HG03066 (cell line): ENCODE measurements around the gene CMKLR1.

Source experiments
- ATAC-seq: cut with Tn5 transposase; IDR thresholded peaks from one replicate; pipeline ENCODE4 v1.9.1; 2021; ENCODE audit warnings: low read depth; ENCODE audit not compliant: unreplicated experiment

The CMKLR1 gene

DNA sequence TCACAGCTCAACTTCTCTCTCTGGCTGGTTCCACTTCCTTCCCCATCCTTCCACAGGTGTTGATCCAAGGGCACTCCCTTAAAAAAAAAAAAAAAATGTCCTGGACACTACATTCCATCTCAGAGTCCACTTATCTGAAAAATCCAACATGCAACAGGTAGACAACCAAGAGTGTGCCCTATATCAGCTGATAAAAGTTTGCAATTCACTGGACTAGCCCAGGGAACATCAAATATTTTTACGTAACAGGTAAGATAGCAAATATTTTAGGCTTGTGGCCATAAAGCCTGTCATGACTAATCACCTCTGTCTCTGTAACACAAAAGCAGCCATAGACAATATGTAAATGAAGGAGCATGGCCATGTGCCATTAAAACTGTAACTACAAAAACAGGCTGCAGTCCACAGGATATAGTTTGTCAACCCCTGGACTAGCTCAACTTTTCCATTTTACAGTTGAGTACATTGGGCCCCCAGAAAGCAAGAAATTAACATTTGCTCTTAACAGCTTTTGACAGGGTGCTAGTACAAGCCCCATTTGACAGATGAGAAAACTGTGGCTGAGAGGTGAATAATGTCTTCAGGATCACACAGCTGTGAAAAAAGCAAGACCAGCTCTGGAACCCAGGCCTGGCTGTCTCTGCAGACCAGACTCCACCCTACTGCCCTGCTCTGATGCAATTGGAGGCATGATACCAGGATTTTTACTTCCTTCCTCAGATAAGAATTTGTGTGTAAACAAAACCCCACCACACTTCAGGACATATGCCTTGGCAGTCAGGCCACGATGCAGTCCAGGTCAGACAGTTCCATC is 68.9 kb downstream of the CMKLR1 start:
- ATAC-seq: no peak

GRCh38 chr12:108269224-108269623 is 69.9 kb downstream of the CMKLR1 start:
- no peak for ATAC-seq

- ATAC-seq: no peak
Measured at GRCh38 chr12:108268397-108268796, 70.7 kb downstream of the CMKLR1 start.

DNA sequence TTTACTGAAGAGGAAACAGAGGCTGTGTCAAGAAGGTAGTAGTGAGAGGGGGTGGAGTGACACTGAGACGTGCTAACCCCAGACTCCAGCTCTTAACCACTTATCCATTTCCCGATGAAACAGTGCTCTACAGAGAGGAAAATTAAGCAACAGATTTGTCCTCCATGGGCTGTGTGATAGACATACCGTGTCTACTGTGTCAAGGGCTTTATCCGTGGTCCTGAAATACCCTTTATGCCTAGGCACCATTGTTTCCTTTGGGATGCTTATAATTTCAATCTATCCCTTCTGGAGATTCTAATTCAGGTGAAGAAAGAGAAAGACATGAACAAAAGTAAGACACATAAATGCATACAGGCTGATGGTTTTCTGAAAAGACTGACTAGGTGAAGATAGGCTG is 71.7 kb downstream of the CMKLR1 start:
- no peak for ATAC-seq

GRCh38 chr12:108266131-108266530 is 73.0 kb downstream of the CMKLR1 start:
- no peak for ATAC-seq

DNA sequence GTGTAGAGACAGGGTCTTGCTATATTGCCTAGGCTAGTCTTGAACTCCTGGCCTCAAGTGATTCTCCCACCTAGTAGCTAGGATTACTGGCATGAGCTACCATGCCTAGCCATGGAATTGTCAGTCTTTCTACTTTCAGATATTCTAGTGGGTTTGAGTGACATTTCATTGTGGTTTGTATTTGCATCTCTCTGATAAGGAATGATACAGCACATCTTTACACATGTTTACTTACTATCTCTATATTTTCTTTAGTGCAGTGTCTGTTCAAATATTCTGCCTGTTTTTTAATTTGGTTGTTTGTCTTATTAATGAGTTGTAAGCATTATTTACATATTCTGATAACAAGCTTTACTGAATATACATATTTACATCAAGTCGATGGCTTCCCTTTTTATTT is 73.6 kb downstream of the CMKLR1 start:
- ATAC-seq: no peak

GRCh38 chr12:108260969-108261368 is 78.1 kb downstream of the CMKLR1 start:
- no peak for ATAC-seq

DNA sequence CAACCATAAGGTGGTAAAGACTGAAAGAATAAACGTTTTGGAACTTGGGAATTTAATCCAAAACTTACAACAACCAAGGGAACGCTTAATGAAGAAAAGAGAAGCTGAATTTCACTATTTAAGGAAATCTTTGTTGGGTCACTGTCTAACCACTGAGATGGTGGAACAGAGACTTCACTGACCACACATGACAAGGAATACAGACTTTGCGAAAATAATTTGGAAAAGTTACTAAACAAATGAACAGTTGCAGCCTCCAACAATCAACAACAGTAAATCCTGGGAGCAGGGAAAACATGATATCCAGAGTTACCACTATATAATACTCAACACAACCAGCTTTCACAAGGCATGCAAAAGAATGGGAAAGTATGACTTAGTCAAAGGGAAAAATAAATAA is 79.1 kb downstream of the CMKLR1 start:
- no peak for ATAC-seq

DNA sequence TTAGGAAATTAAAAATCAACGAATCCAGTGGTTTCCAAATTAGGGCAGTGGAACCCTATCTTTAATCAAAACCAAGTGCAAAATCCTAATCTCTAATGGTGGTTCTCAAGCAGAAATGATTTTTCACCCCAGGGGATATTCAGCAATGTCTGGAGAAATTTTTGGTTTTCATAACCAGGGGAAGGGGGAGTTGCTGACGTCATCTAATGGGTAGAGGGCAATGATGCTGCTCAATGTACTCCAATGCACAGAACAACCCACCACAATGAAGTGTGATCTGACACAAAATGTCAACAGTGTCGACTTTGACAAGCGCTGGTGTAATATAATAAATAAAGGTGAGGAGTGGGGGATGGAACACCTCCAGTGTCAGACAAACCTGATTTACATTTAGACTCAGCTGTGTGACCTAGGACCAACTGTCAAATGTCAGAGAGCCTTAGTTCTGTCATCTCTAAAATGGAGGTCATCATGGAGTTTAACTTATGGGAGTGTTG is 81.5 kb downstream of the CMKLR1 start:
- ATAC-seq: no peak

DNA sequence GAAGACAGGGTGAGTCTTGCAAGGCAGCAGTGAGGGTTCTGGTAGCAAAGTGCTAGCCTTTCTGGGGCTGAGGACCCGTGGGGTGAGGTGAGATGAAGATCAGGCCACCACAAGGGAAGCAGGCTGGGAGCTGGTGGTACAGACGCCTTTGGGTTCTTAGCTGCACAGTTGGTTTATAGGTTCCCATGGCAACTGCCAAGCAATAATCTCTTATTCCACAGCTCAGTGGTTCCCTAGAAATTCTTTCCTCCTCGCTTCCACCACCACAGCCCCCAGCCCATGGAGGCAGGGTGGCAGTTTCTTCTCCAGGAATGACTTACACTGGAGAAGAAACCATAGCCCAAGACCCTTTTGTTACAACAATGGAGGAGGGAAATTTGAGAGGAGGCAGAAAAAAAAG is 82.1 kb downstream of the CMKLR1 start:
- ATAC-seq: no peak

- ATAC-seq: no peak
Measured at GRCh38 chr12:108255252-108255602, 83.9 kb downstream of the CMKLR1 start.

DNA sequence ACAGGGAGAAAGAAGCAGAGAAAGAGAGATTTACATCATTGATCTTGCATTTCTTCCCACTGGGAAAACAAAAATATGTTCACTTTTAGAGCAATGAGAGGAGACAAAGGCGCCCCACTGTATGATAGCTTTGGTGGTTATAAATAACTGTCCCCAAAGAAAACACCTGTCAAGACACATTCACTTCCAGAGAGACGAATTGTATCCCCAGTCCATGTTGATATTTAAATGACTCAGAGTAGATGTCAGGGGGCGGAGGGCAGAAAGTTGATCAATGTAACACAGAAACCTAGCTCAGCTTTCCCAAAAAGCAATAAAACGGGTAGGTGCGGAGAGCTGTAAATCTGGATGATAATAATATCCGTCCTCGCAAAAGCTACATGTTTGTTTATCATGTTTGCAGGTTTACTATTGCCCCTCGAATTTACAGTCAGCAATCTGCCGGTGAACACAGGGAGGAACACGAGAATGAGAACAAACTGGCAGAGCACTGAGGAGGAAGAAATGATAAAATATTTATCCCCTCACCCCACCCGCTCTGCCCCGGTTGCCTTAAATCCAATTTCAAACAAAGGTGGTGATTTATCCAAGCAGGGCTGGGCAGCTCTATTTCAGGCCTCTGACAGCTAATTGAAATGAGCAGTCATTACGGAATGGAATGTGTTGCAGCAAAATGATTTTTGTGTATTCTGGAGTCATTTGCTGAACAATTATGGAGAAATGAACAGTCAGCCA is 84.4 kb downstream of the CMKLR1 start:
- no peak for ATAC-seq

GRCh38 chr12:108254030-108254429 is 85.1 kb downstream of the CMKLR1 start:
- no peak for ATAC-seq

GRCh38 chr12:108253540-108253939 is 85.6 kb downstream of the CMKLR1 start:
- ATAC-seq: no peak

DNA sequence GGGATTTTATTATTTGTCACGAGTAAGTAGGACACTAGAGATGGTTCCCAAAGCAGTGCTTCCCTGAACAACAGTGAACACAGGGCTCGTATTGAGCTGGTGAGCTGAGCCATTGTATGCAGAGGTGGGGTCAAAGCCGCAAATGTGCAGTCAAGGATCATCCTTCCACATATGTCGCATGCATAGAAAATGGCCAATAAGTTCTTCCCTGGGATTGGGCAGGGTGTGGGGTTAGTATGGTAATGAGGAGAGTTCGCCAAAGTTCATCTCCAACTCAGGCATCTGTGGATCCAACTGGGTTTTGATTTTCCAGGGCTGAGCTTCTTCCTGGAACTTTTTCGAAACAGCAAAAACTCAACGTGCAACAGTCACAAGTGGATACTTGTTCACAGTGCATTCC is 86.6 kb downstream of the CMKLR1 start:
- no peak for ATAC-seq

DNA sequence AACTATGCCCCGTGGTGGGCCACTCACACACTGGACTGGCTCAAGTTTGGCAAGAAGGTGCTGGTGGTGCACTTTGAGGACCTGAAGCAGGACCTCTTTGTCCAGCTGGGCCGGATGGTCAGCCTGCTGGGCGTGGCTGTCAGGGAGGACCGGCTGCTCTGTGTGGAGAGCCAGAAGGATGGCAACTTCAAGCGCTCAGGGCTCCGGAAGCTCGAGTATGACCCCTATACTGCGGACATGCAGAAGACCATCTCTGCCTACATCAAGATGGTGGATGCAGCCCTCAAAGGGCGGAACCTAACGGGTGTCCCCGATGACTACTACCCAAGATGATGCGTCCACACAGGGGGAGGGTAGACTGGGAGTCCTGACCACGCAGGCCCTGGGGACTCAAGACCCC is 91.1 kb downstream of the CMKLR1 start:
- ATAC-seq: no peak

- no peak for ATAC-seq
Measured at GRCh38 chr12:108247130-108247529, 92.0 kb downstream of the CMKLR1 start.

DNA sequence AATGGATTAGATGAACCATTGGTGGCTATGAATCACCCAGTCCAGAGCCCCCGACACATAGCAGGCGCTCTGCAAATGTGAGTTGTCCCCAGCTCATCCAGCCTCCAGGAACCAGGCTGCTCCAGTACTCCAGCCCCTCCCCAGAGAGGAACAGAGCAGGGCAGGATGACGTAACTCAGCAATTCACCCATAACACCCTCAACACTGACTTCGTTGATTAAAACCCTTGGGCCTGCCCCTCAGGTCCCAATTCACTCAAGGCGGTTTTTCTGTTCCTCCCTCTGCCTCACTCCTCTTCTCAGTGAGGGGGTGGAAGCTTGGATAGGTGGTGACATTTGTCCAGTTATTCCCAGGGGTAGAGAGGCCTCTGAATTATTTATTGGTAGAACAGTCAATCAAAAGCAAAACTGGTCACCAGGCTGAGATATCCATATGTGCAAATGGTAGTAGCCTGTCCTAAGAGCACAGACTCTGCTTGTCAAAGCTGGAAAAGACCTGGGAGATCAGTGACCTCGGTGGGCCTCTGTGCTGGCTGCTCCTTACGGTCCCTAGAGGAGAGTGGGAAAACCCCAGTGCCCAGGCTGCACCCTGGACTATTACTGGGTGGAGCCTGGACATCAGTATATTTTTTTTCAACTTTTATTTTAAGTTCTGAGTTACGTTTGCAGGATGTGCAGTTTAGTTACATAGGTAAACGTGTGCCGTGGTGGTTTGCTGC is 97.0 kb downstream of the CMKLR1 start:
- no peak for ATAC-seq

- no peak for ATAC-seq
Measured at GRCh38 chr12:108240928-108241327, 98.2 kb downstream of the CMKLR1 start.

GRCh38 chr12:108240027-108240785 is 98.9 kb downstream of the CMKLR1 start:
- no peak for ATAC-seq

DNA sequence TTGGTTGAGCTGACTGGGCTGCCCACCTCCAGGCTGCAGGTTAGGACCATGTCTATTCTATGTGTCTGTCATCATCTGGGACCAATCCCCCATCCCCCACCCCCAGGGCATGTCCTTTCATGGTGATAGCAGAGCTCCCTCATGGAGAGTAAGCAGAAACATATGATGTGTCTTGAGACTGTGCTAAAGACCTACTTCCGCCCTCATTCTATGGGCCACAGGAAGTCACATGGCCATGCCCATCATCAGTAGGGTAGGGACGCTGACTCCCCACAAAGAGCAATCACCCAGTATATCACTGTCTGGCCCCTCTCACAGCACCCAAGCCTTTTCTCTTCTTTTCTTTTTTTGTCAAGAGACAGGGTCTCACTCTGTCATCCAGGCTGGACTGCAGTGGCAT is 99.7 kb downstream of the CMKLR1 start:
- no peak for ATAC-seq
